A549 (cell line): ENCODE data around the gene PPM1L. TPM values are rescaled to one million over a fixed set of nuclear protein-coding genes. Genes with fewer than 3 reads are reported as not detected.

Experiments used
- ATAC-seq, 2 experiments: fragments of 200-7000 bp in 1 of 2; fragments of >200 bp in 1 of 2; cut with Nextera tagmentation in 1 of 2; cut with Tn5 transposase in 1 of 2; 3 replicates each; pipeline versions ENCODE4 v1.8.0 to v1.9.1; 2018 to 2020; ENCODE audit warnings: mild to moderate bottlenecking in 1 of 2, moderate library complexity in 1 of 2
- CTCF ChIA-PET: fragments of 300-600 bp; sonication (Branson Sonifier 250); formaldehyde crosslinking; extraction: SDS; loops from one replicate; lab custom pipeline; 2021; ENCODE audit warnings: antibody characterized with exemption, inconsistent platforms; lab: Yijun Ruan, JAX
- POLR2A ChIA-PET: fragments of 350-600 bp; formaldehyde crosslinking; extraction: SDS; loops from one replicate; lab custom pipeline; 2021; ENCODE audit warnings: antibody characterized with exemption, inconsistent platforms; lab: Yijun Ruan, JAX
- DNase-seq, 2 experiments: peaks; one replicate each; pipeline versions ENCODE4 v3.0.0 to v3.0.0-alpha.2; 2011 to 2016; ENCODE audit warnings: low read depth in 1 of 2, low spot score in 1 of 2
- FAIRE-seq: peaks from 2 replicates; lab custom pipeline; 2011; peaks lifted over from hg19 to GRCh38; lab: Jason Lieb, UNC
- H3K27ac ChIP-seq, 2 experiments: fragments of >200 bp; sonication (Bioruptor Twin); formaldehyde crosslinking; 3 replicates each; pipeline ENCODE4 v1.5.1; 2016 to 2017
- H3K4me1 ChIP-seq: fragments of >200 bp; sonication (Bioruptor Twin); formaldehyde crosslinking; 3 replicates; pipeline ENCODE4 v1.6.1; 2016
- H3K4me2 ChIP-seq: fragments of >200 bp; sonication (Bioruptor Twin); formaldehyde crosslinking; 3 replicates; pipeline ENCODE4 v1.6.1; 2016
- H3K4me3 ChIP-seq: fragments of >200 bp; sonication (Bioruptor Twin); formaldehyde crosslinking; 3 replicates; pipeline ENCODE4 v1.5.1; 2016
- H3K9me3 ChIP-seq: fragments of >200 bp; sonication (Bioruptor Twin); formaldehyde crosslinking; 3 replicates; pipeline ENCODE4 v1.6.1; 2016
- CEBPB ChIP-seq, 2 experiments: fragments of >200 bp in 1 of 2; sonication (Bioruptor Twin) in 1 of 2; formaldehyde crosslinking in 1 of 2; IDR thresholded peaks; 2 replicates each; pipeline ENCODE4 v1.6.1; 2012 to 2016
- ESRRA ChIP-seq: fragments of 150-350 bp; IDR thresholded peaks from 2 replicates; pipeline ENCODE4 v1.6.1; 2014; ENCODE audit warnings: mild to moderate bottlenecking, low read length, borderline replicate concordance
- GATA3 ChIP-seq: IDR thresholded peaks from 2 replicates; pipeline ENCODE4 v1.6.1; 2012; ENCODE audit warnings: borderline replicate concordance
- HEYL ChIP-seq: fragments of 250-450 bp; sonication (Bioruptor Pico); IDR thresholded peaks from 2 replicates; pipeline ENCODE4 v1.8.0; 2021; ENCODE audit warnings: mild to moderate bottlenecking, moderate library complexity
- HOXA7 ChIP-seq: fragments of 250-450 bp; sonication (Bioruptor Pico); IDR thresholded peaks from 2 replicates; pipeline ENCODE4 v1.5.0; 2020; ENCODE audit warnings: mild to moderate bottlenecking, moderate library complexity
- JUN ChIP-seq, 2 experiments: fragments of >200 bp; sonication (Bioruptor Twin); formaldehyde crosslinking; IDR thresholded peaks; 2 replicates in 1 of 2; 3 replicates in 1 of 2; pipeline ENCODE4 v1.6.1; 2016 to 2017
- JUNB ChIP-seq: fragments of >200 bp; sonication (Bioruptor Twin); formaldehyde crosslinking; IDR thresholded peaks from 2 replicates; pipeline ENCODE4 v1.6.1; 2016
- MYC ChIP-seq: IDR thresholded peaks from 2 replicates; pipeline ENCODE4 v1.6.1; 2012; ENCODE audit warnings: mild to moderate bottlenecking, inconsistent platforms, low read length, improper control_type of control experiment, borderline replicate concordance
- NFE2L2 ChIP-seq: fragments of 150-350 bp; conservative IDR thresholded peaks from 2 replicates; pipeline ENCODE4 v1.6.1; 2014; ENCODE audit warnings: low read length
- PHF8 ChIP-seq: fragments of 200-600 bp; sonication (generic); IDR thresholded peaks from 2 replicates; pipeline ENCODE4 v1.6.1; 2016; ENCODE audit warnings: low read depth, mild to moderate bottlenecking, antibody characterized with exemption, moderate library complexity, borderline replicate concordance
- RAD21 ChIP-seq, 2 experiments: fragments of >200 bp in 1 of 2; sonication (Bioruptor Twin) in 1 of 2; formaldehyde crosslinking in 1 of 2; IDR thresholded peaks in 1 of 2; conservative IDR thresholded peaks in 1 of 2; 2 replicates in 1 of 2; 3 replicates in 1 of 2; pipeline ENCODE4 v1.6.1; 2012 to 2018; ENCODE audit warnings: inconsistent platforms in 1 of 2
- RCOR1 ChIP-seq: fragments of 150-350 bp; IDR thresholded peaks from 2 replicates; pipeline ENCODE4 v1.6.1; 2014; ENCODE audit warnings: antibody characterized with exemption, low read length, low read depth
- TP53 ChIP-seq: fragments of 250-450 bp; sonication (Bioruptor Pico); IDR thresholded peaks from 2 replicates; pipeline ENCODE4 v1.5.0; 2021; ENCODE audit warnings: mild to moderate bottlenecking, moderate library complexity
- ZSCAN20 ChIP-seq: fragments of 250-450 bp; sonication (Bioruptor Pico); IDR thresholded peaks from 2 replicates; pipeline ENCODE4 v1.8.0; 2022; ENCODE audit warnings: mild to moderate bottlenecking, moderate library complexity
- WGBS: methylation state at CpG from one replicate; pipeline ENCODE4 v1.1.6; 2017; ENCODE audit errors: missing lambda C conversion rate; 5-methylcytosine and 5-hydroxymethylcytosine counted together
- polyA plus RNA-seq, 4 experiments: library from polyadenylated mRNA; depleted of rRNA in 3 of 4; stranded (reverse); fragments of >200 nt; fragmentation: RNase III in 1 of 4; extraction: RNeasy Plus Mini Kit Qiagen cat#74134 plus additional on column Dnase treatment in 1 of 4; gene quantifications; 2 replicates in 3 of 4; 3 replicates in 1 of 4; pipeline ENCODE4 v1.2.3, GENCODE V29; 2011 to 2017
- TF ChIP-seq, protein P1 (sequence below): fragments of 250-450 bp; sonication (Bioruptor Pico); IDR thresholded peaks from 2 replicates; pipeline ENCODE4 v1.5.0; 2021; ENCODE audit warnings: mild to moderate bottlenecking, moderate library complexity, borderline replicate concordance
- TF ChIP-seq, protein P2 (sequence below): fragments of 450-650 bp; IDR thresholded peaks from 2 replicates; pipeline ENCODE4 v1.6.1; 2014; ENCODE audit warnings: antibody characterized with exemption
- TF ChIP-seq, protein P3 (sequence below): fragments of >200 bp; sonication (Bioruptor Twin); formaldehyde crosslinking; IDR thresholded peaks from 3 replicates; pipeline ENCODE4 v1.5.1; 2016
- TF ChIP-seq, protein P4 (sequence below): fragments of >200 bp; sonication (Bioruptor Twin); formaldehyde crosslinking; IDR thresholded peaks from 2 replicates; pipeline ENCODE4 v1.6.1; 2016
- TF ChIP-seq, protein P5 (sequence below): fragments of >200 bp; sonication (Bioruptor Twin); formaldehyde crosslinking; IDR thresholded peaks from 3 replicates; pipeline ENCODE4 v1.6.1; 2016

PPM1L gene
- polyA plus RNA-seq, 2 of the 4 experiments (the other 2 are of a cell fraction): 0.27 to 0.45 TPM

DNA sequence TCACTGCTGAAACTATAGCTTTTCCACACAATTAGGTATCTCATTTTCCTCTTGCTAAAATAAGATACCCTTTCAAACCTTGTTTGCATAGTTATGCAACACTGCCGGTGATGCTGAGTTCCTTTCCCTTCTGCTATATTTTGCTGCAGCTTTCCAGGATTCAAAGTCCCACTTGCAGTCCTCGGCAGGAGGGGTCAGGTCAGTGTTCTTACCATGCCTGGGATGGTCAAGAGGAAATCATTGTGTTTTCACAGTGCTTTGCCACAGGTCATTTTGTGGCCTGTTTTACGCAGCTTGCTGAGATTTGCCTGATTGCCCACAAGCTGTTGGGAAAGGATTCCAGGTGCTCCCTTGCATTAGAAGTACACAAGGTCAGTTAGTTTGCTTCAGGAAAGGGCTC, 192.2 kb downstream of the PPM1L start:
- ATAC-seq: no peak
- CTCF ChIA-PET: interaction anchor here (0.8 to 3.2 kb wide), 4 partner anchors 7 to 373 kb away, joined by 3 to 12 read pairs (median 4); no protein-coding TSS in a partner anchor
- 41% methylated on average over 3 of the region's 3 CpGs for WGBS
- H3K4me2 ChIP-seq: no peak overlapping the region
- no peaks in the 10 kb centered on the region for H3K9me3 ChIP-seq
- POLR2A ChIA-PET: no interaction called here
- TF ChIP-seq, protein P1, sequence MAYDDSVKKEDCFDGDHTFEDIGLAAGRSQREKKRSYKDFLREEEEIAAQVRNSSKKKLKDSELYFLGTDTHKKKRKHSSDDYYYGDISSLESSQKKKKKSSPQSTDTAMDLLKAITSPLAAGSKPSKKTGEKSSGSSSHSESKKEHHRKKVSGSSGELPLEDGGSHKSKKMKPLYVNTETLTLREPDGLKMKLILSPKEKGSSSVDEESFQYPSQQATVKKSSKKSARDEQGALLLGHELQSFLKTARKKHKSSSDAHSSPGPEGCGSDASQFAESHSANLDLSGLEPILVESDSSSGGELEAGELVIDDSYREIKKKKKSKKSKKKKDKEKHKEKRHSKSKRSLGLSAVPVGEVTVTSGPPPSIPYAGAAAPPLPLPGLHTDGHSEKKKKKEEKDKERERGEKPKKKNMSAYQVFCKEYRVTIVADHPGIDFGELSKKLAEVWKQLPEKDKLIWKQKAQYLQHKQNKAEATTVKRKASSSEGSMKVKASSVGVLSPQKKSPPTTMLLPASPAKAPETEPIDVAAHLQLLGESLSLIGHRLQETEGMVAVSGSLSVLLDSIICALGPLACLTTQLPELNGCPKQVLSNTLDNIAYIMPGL (CRISPR knock-in tag): no peak
- TF ChIP-seq CEBPB (IDR thresholded peaks at IDR 0.05) (no peak), GATA3 (no peak), PHF8 (no peak), RCOR1 (no peak), JUNB (no peak), NFE2L2 (no peak), TP53 (CRISPR knock-in tag) (no peak)
- TF ChIP-seq, protein P2, sequence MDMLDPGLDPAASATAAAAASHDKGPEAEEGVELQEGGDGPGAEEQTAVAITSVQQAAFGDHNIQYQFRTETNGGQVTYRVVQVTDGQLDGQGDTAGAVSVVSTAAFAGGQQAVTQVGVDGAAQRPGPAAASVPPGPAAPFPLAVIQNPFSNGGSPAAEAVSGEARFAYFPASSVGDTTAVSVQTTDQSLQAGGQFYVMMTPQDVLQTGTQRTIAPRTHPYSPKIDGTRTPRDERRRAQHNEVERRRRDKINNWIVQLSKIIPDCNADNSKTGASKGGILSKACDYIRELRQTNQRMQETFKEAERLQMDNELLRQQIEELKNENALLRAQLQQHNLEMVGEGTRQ: no peak
- TF ChIP-seq, protein P3, sequence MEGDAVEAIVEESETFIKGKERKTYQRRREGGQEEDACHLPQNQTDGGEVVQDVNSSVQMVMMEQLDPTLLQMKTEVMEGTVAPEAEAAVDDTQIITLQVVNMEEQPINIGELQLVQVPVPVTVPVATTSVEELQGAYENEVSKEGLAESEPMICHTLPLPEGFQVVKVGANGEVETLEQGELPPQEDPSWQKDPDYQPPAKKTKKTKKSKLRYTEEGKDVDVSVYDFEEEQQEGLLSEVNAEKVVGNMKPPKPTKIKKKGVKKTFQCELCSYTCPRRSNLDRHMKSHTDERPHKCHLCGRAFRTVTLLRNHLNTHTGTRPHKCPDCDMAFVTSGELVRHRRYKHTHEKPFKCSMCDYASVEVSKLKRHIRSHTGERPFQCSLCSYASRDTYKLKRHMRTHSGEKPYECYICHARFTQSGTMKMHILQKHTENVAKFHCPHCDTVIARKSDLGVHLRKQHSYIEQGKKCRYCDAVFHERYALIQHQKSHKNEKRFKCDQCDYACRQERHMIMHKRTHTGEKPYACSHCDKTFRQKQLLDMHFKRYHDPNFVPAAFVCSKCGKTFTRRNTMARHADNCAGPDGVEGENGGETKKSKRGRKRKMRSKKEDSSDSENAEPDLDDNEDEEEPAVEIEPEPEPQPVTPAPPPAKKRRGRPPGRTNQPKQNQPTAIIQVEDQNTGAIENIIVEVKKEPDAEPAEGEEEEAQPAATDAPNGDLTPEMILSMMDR: no peak
- TF ChIP-seq, all 56 proteins: peak for 0
- no peaks in the 10 kb centered on the region for H3K4me1 ChIP-seq
- H3K27ac ChIP-seq: no peak overlapping the region
- FAIRE-seq (no peak), DNase-seq (no peak)
- H3K4me3 ChIP-seq: no peak overlapping the region

DNA sequence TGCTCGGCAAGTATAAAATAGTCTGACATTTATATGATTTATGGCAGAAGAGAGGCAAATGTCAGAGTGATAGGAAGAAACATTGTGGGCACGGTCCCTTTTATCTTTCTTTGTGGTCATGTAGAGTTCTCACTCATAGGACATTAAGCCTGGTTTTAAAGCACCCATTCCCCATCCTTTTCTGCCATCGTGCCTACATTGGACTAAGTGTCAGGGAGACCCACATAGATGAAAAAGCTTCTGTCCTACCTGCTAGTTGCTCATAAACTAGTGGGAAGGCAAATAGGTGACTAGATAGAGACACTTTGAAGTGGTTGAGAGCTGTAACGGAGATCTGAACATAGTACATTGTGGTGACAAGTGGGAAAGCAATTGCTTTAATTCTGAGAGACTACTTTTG, 193.4 kb downstream of the PPM1L start:
- H3K9me3 ChIP-seq: no peaks in the 10 kb centered on the region
- H3K4me3 ChIP-seq: no peak overlapping the region
- no peak overlapping the region for H3K4me2 ChIP-seq
- no peaks in the 10 kb centered on the region for H3K4me1 ChIP-seq
- DNase-seq (no peak), FAIRE-seq (no peak), ATAC-seq (no peak)
- TF ChIP-seq MYC: no peak
- no peak for TF ChIP-seq RAD21 (conservative IDR thresholded peaks at IDR 0.05 in 1 of 2, IDR thresholded peaks at IDR 0.05 in 1 of 2)
- TF ChIP-seq ZSCAN20 (CRISPR knock-in tag): no peak
- TF ChIP-seq, protein P4, sequence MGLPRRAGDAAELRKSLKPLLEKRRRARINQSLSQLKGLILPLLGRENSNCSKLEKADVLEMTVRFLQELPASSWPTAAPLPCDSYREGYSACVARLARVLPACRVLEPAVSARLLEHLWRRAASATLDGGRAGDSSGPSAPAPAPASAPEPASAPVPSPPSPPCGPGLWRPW: no peak
- TF ChIP-seq, protein P5, sequence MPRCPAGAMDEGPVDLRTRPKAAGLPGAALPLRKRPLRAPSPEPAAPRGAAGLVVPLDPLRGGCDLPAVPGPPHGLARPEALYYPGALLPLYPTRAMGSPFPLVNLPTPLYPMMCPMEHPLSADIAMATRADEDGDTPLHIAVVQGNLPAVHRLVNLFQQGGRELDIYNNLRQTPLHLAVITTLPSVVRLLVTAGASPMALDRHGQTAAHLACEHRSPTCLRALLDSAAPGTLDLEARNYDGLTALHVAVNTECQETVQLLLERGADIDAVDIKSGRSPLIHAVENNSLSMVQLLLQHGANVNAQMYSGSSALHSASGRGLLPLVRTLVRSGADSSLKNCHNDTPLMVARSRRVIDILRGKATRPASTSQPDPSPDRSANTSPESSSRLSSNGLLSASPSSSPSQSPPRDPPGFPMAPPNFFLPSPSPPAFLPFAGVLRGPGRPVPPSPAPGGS: no peak
- no peak for TF ChIP-seq ESRRA
- no peak for TF ChIP-seq HOXA7 (CRISPR knock-in tag)
- TF ChIP-seq HEYL (CRISPR knock-in tag): no peak
- TF ChIP-seq JUN (IDR thresholded peaks at IDR 0.05): no peak
- TF ChIP-seq CEBPB (IDR thresholded peaks at IDR 0.05): no peak
- ChIA-PET CTCF (interaction anchor here (1.2 to 3.2 kb wide), 2 partner anchors 9 to 29 kb away, joined by 5 to 12 read pairs; no protein-coding TSS in a partner anchor), POLR2A (no interaction called here)
- H3K27ac ChIP-seq: no peak overlapping the region
- 18% methylated on average over 4 of the region's 4 CpGs for WGBS
